H1 (cell line): ENCODE measurements around the gene MAPRE3. TPM values are rescaled to one million over a fixed set of nuclear protein-coding genes. Genes with fewer than 3 reads are reported as not detected.

Experiments
- CTCF ChIA-PET: fragments of 300-600 bp; sonication (Branson Sonifier 250); formaldehyde crosslinking; loops from one replicate; lab custom pipeline; 2021; ENCODE audit not compliant: partially characterized antibody; lab: Charles Lee
- POLR2A ChIA-PET: fragments of 300-600 bp; sonication (Branson Sonifier 250); formaldehyde crosslinking; loops from one replicate; lab custom pipeline; 2021; ENCODE audit warnings: inconsistent platforms; ENCODE audit not compliant: partially characterized antibody; lab: Charles Lee
- DNase-seq, 2 experiments: peaks; one replicate each; pipeline versions ENCODE4 v3.0.0 to v3.0.0-alpha.2; 2010 to 2022; ENCODE audit warnings: low spot score in 2 of 2, low read depth in 1 of 2, mixed read lengths in 1 of 2
- FAIRE-seq: peaks from 2 replicates; lab custom pipeline; 2011; peaks lifted over from hg19 to GRCh38; lab: Jason Lieb, UNC
- H2AFZ ChIP-seq: 2 replicates; pipeline ENCODE4 v1.8.1; 2012; ENCODE audit warnings: low read length, inconsistent platforms
- H2AK5ac ChIP-seq: 2 replicates; pipeline ENCODE4 v1.6.1; 2013; ENCODE audit warnings: low read depth, low read length
- H2BK120ac ChIP-seq: replicated peaks from 2 replicates; pipeline ENCODE3; 2013; ENCODE audit warnings: low read depth, low read length, inconsistent platforms
- H2BK12ac ChIP-seq: 2 replicates; pipeline ENCODE4 v1.6.1; 2013; ENCODE audit warnings: low read depth, low read length
- H2BK15ac ChIP-seq: 2 replicates; pipeline ENCODE4 v1.6.1; 2013; ENCODE audit warnings: low read length
- H2BK20ac ChIP-seq: 2 replicates; pipeline ENCODE4 v1.6.1; 2013; ENCODE audit warnings: low read length
- H2BK5ac ChIP-seq: 2 replicates; pipeline ENCODE4 v1.6.1; 2013; ENCODE audit warnings: low read depth, low read length
- H3K14ac ChIP-seq: 2 replicates; pipeline ENCODE4 v1.6.1; 2013; ENCODE audit warnings: inconsistent platforms; ENCODE audit not compliant: insufficient read length
- H3K18ac ChIP-seq: 2 replicates; pipeline ENCODE4 v1.6.1; 2013; ENCODE audit warnings: low read length; ENCODE audit errors: extremely low read depth
- H3K23ac ChIP-seq: 2 replicates; pipeline ENCODE4 v1.6.1; 2013; ENCODE audit warnings: inconsistent platforms; ENCODE audit not compliant: insufficient read length
- H3K23me2 ChIP-seq: 2 replicates; pipeline ENCODE4 v1.6.1; 2013; ENCODE audit warnings: low read depth, low read length
- H3K27ac ChIP-seq: 2 replicates; pipeline ENCODE4 v1.6.1; 2011; ENCODE audit warnings: low read depth, low read length, inconsistent platforms
- H3K27me3 ChIP-seq, 4 experiments: replicated peaks in 1 of 4; 1 replicate in 1 of 4; 2 replicates in 3 of 4; pipeline versions ENCODE4 v1.6.1 to v1.8.1; 2011 to 2013; ENCODE audit warnings: low read length in 3 of 4, mild to moderate bottlenecking in 3 of 4, inconsistent platforms in 2 of 4, mixed read lengths in 2 of 4, moderate library complexity in 1 of 4; ENCODE audit not compliant: control insufficient read depth in 3 of 4, insufficient read depth in 3 of 4; ENCODE audit errors: extremely low read depth in 1 of 4
- H3K36me3 ChIP-seq, 4 experiments: 2 replicates each; pipeline versions ENCODE4 v1.6.1 to v1.8.1; 2011 to 2013; ENCODE audit warnings: mild to moderate bottlenecking in 4 of 4, low read length in 3 of 4, moderate library complexity in 2 of 4, control low read depth in 1 of 4, inconsistent platforms in 1 of 4; ENCODE audit not compliant: insufficient read depth in 4 of 4, control insufficient read depth in 2 of 4
- H3K4ac ChIP-seq: replicated peaks from 2 replicates; pipeline ENCODE3; 2013; ENCODE audit warnings: low read length, low read depth, mixed read lengths, inconsistent platforms; ENCODE audit not compliant: insufficient read length
- H3K4me1 ChIP-seq, 4 experiments: replicated peaks in 1 of 4; 1 replicate in 1 of 4; 2 replicates in 3 of 4; pipeline versions ENCODE4 v1.6.1 to v1.8.1; 2011 to 2013; ENCODE audit warnings: low read length in 3 of 4, inconsistent platforms in 2 of 4, mixed read lengths in 1 of 4; ENCODE audit not compliant: insufficient read depth in 4 of 4, control insufficient read depth in 3 of 4
- H3K4me2 ChIP-seq, 2 experiments: 2 replicates each; pipeline versions ENCODE4 v1.6.1 to v1.8.1; 2011 to 2013; ENCODE audit warnings: low read depth in 2 of 2, low read length in 2 of 2, control low read depth in 1 of 2, inconsistent platforms in 1 of 2, mild to moderate bottlenecking in 1 of 2; ENCODE audit not compliant: insufficient read depth in 1 of 2
- H3K4me3 ChIP-seq, 4 experiments: fragments of 200-600, 300-600 bp in 1 of 4; sonication (generic), shearing (Covaris generic), sonication (Bioruptor Twin) in 1 of 4; 2 replicates each; pipeline versions ENCODE4 v1.5.1 to v1.8.1; 2011 to 2016; ENCODE audit warnings: low read length in 4 of 4, low read depth in 3 of 4, control low read depth in 2 of 4, inconsistent platforms in 2 of 4, mild to moderate bottlenecking in 2 of 4, mixed read lengths in 1 of 4, moderate library complexity in 1 of 4; ENCODE audit not compliant: insufficient read depth in 2 of 4; ENCODE audit errors: extremely low read depth in 1 of 4
- H3K56ac ChIP-seq: replicated peaks from 2 replicates; pipeline ENCODE3; 2013; ENCODE audit warnings: low read depth, mild to moderate bottlenecking, mixed read lengths, low read length, inconsistent platforms; ENCODE audit not compliant: insufficient read length
- H3K79me1 ChIP-seq: 2 replicates; pipeline ENCODE4 v1.6.1; 2013; ENCODE audit warnings: low read depth, low read length, control low read depth
- H3K79me2 ChIP-seq, 2 experiments: 2 replicates each; pipeline versions ENCODE4 v1.6.1 to v1.8.1; 2012 to 2013; ENCODE audit warnings: low read length in 2 of 2, mild to moderate bottlenecking in 2 of 2, inconsistent platforms in 1 of 2; ENCODE audit not compliant: insufficient read depth in 2 of 2, control insufficient read depth in 1 of 2
- H3K9ac ChIP-seq, 4 experiments: replicated peaks in 1 of 4; 1 replicate in 1 of 4; 2 replicates in 3 of 4; pipeline versions ENCODE4 v1.6.1 to v1.8.1; 2011 to 2013; ENCODE audit warnings: low read depth in 3 of 4, low read length in 3 of 4, control low read depth in 2 of 4, mild to moderate bottlenecking in 2 of 4, moderate library complexity in 2 of 4, inconsistent platforms in 1 of 4; ENCODE audit errors: extremely low read depth in 1 of 4
- H3K9me3 ChIP-seq, 2 experiments: 2 replicates each; pipeline versions ENCODE4 v1.6.1 to v1.8.1; 2012 to 2013; ENCODE audit warnings: mild to moderate bottlenecking in 2 of 2, moderate library complexity in 2 of 2, control low read depth in 1 of 2, inconsistent platforms in 1 of 2, low read depth in 1 of 2, low read length in 1 of 2, mixed read lengths in 1 of 2; ENCODE audit not compliant: insufficient read depth in 2 of 2
- H4K20me1 ChIP-seq, 2 experiments: replicated peaks in 1 of 2; 2 replicates each; pipeline versions ENCODE3 to v1.8.1; 2011 to 2013; ENCODE audit warnings: inconsistent platforms in 2 of 2, low read length in 2 of 2, mild to moderate bottlenecking in 1 of 2; ENCODE audit not compliant: insufficient read depth in 2 of 2, control insufficient read depth in 1 of 2
- H4K5ac ChIP-seq: 2 replicates; pipeline ENCODE4 v1.6.1; 2013; ENCODE audit warnings: low read length, low read depth, mixed read lengths, inconsistent platforms; ENCODE audit not compliant: insufficient read length
- H4K8ac ChIP-seq: 2 replicates; pipeline ENCODE4 v1.8.0; 2013; ENCODE audit warnings: mild to moderate bottlenecking, moderate library complexity, low read length, inconsistent platforms; ENCODE audit not compliant: insufficient read depth; ENCODE audit errors: extremely low read depth
- H4K91ac ChIP-seq: replicated peaks from 2 replicates; pipeline ENCODE3; 2013; ENCODE audit warnings: low read length, mixed read lengths, inconsistent platforms; ENCODE audit not compliant: insufficient read length
- RBBP5 ChIP-seq: IDR thresholded peaks from 2 replicates; pipeline ENCODE4 v1.7.1; 2012; ENCODE audit warnings: low read depth, mild to moderate bottlenecking, inconsistent platforms, low read length, moderate library complexity, borderline replicate concordance
- YY1 ChIP-seq: IDR thresholded peaks from 2 replicates; pipeline ENCODE4 v1.6.1; 2011; ENCODE audit warnings: low read depth, mild to moderate bottlenecking, low read length
- WGBS, 2 experiments: shearing (Covaris generic) in 1 of 2; methylation state at CpG; one replicate each; pipeline versions ENCODE4 v1.1.6 to v1.1.7; 2013 to 2015; ENCODE audit warnings: low lambda C conversion rate in 2 of 2, mixed read lengths in 2 of 2, inconsistent platforms in 1 of 2, low coverage in 1 of 2, missing lambda C conversion rate in 1 of 2; ENCODE audit not compliant: insufficient replicate concordance in 2 of 2, insufficient coverage in 1 of 2, insufficient read length in 1 of 2; ENCODE audit errors: extremely low coverage in 1 of 2, missing lambda C conversion rate in 1 of 2; 5-methylcytosine and 5-hydroxymethylcytosine counted together
- polyA plus RNA-seq, 7 experiments: library from polyadenylated mRNA; depleted of rRNA in 3 of 7; stranded (reverse) in 5 of 7; unstranded in 2 of 7; fragments of >200 nt in 5 of 7; fragments of 200-250 nt in 2 of 7; gene quantifications; 1 replicate in 5 of 7; 2 replicates in 1 of 7; 4 replicates in 1 of 7; pipeline versions ENCODE4 v1.2.1 to v1.2.3, GENCODE V29; 2011 to 2013; ENCODE audit warnings: missing spikeins in 2 of 7, mixed read lengths in 2 of 7
- total RNA-seq: library from RNA; stranded (reverse); fragmentation: NEBNext Ultra II Directional; extraction: Animal tissue kit (Norgen Biotek cat#: 25700); gene quantifications from 2 replicates; pipeline ENCODE4 v1.2.1, GENCODE V29; 2021

Gene MAPRE3
- total and polyA plus RNA-seq, 2 of the 8 experiments (the other 6 are each of a cell fraction or from before 2014, with no cell fraction given) = 4.9 to 6.6 TPM

DNA sequence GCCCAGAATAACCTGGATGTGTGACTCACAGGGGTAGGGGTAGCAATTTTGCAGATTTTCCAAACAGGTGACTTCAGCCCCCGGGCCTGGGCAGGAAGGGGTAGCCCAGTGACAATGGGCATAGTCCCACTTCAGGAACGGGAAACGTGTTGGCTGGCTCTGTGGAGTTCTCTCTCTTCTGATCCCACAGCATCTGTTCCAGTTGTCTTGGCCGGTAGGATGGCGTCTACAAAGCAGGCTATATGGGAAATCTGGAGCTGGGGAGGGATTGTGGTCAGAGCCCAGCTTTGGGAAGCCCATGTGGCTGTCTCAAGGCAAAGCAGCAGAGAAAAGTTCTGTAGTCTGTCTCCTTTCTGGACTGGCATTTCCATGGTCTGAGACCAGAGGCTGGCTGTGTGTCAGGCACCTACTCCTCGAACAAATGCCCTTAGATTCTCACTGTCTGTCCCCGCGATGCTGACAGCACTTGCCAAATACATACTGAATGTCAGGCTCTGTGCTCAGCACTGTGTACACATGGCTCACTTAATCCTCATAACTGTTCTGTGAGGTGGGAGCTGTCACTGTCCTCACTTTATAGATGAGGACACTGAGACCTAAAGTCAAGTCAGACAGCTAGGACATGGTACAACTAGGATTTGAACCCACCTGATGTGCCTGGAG is 44.5 kb downstream of the MAPRE3 start:
- peaks cover 15 to 16% of the 10 kb centered on the region in 2 experiments for H3K9me3 ChIP-seq
- H3K56ac ChIP-seq = no peak overlapping the region
- H3K36me3 ChIP-seq = 0 out of 8 replicates have a peak, but pooled peaks cover 0 to 3% (median 0%) of the 10 kb centered on the region in 4 experiments
- H2AFZ ChIP-seq = no peak overlapping the region
- H3K9ac ChIP-seq = no peak overlapping the region
- H4K20me1 ChIP-seq = no peaks in the 10 kb centered on the region
- no peak overlapping the region for H3K23ac ChIP-seq
- no peak overlapping the region for H4K8ac ChIP-seq
- H3K14ac ChIP-seq = no peak overlapping the region
- no peaks in the 10 kb centered on the region for H3K79me1 ChIP-seq
- POLR2A ChIA-PET = interaction anchor here (2.6 kb wide), 1 partner anchor 44 kb away, joined by 9 read pairs; no protein-coding TSS in a partner anchor
- no peak overlapping the region for H2BK120ac ChIP-seq
- no peak overlapping the region for H2BK15ac ChIP-seq
- no peak overlapping the region for H4K91ac ChIP-seq
- H3K4me1 ChIP-seq = peaks cover 3 to 6% (median 5%) of the 10 kb centered on the region in 4 experiments; a peak in 6 of 7 replicates
- no peak overlapping the region for H4K5ac ChIP-seq
- H2AK5ac ChIP-seq = no peak overlapping the region
- H3K4ac ChIP-seq = no peak overlapping the region
- no peak for DNase-seq
- no peak for FAIRE-seq
- H2BK5ac ChIP-seq = no peak overlapping the region
- no peak for TF ChIP-seq YY1
- TF ChIP-seq RBBP5 = no peak
- H3K4me3 ChIP-seq = no peak overlapping the region
- H3K79me2 ChIP-seq = no peaks in the 10 kb centered on the region
- H3K27ac ChIP-seq = no peak overlapping the region
- H2BK20ac ChIP-seq = no peak overlapping the region
- H3K4me2 ChIP-seq = no peak overlapping the region
- no peaks in the 10 kb centered on the region for H3K23me2 ChIP-seq
- CTCF ChIA-PET = interaction anchor here (0.7 to 12.3 kb wide), 10 partner anchors 11 to 167 kb away, joined by 3 to 416 read pairs (median 34); partner anchors contain the start of genes DPYSL5 and MAPRE3
- H3K27me3 ChIP-seq = no peaks in the 10 kb centered on the region; a peak in 2 of 7 replicates
- 90% methylated on average over 8 of the region's 8 CpGs; no CpG with 5 or more reads in 1 of the 2 experiments for WGBS, 2 experiments
- no peak overlapping the region for H3K18ac ChIP-seq
- 0 out of 2 replicates have a peak overlapping the region, but pooled peaks have one; percentile 23 for H2BK12ac ChIP-seq
